ENCODE results near the gene SLC15A4.

Gene SLC15A4

GRCh38 chr12:128767518-128767917 lies 56.2 kb downstream of the SLC15A4 start:
- H3K4me3 ChIP-seq (ENCODE audit: low read depth, low read length) = no peak overlapping the region

GRCh38 chr12:128766738-128767501 lies 56.8 kb downstream of the SLC15A4 start:
- no peaks in the 10 kb centered on the region for H3K9me3 ChIP-seq (ENCODE audit: control insufficient read depth, insufficient read depth, low read length)
- peaks cover 8% of the 10 kb centered on the region; the same call in 1 of the 2 replicates for H3K4me1 ChIP-seq (ENCODE audit: control insufficient read depth, insufficient read depth, low read length)
- peaks cover 2% of the 10 kb centered on the region; the same call in 1 of the 2 replicates for H3K27me3 ChIP-seq (ENCODE audit: control insufficient read depth, insufficient read depth, low read length)
- H3K9ac ChIP-seq (ENCODE audit: low read depth, low read length) = no peak overlapping the region
- H3K4me3 ChIP-seq (ENCODE audit: low read depth, low read length) = no peak overlapping the region
- H3K27ac ChIP-seq (ENCODE audit: low read depth, low read length) = no peak overlapping the region
- no peaks in the 10 kb centered on the region for H3K36me3 ChIP-seq (ENCODE audit: control insufficient read depth, insufficient read depth, low read length)

More at GRCh38 chr12:128767518-128767917, 56.2 kb downstream of the SLC15A4 start:
- H3K27ac ChIP-seq (ENCODE audit: low read depth, low read length) = no peak overlapping the region
- H3K9me3 ChIP-seq (ENCODE audit: control insufficient read depth, insufficient read depth, low read length) = no peaks in the 10 kb centered on the region
- peaks cover 2% of the 10 kb centered on the region; the same call in 1 of the 2 replicates for H3K27me3 ChIP-seq (ENCODE audit: control insufficient read depth, insufficient read depth, low read length)
- no peaks in the 10 kb centered on the region for H3K36me3 ChIP-seq (ENCODE audit: control insufficient read depth, insufficient read depth, low read length)
- peaks cover 8% of the 10 kb centered on the region; the same call in 1 of the 2 replicates for H3K4me1 ChIP-seq (ENCODE audit: control insufficient read depth, insufficient read depth, low read length)
- H3K9ac ChIP-seq (ENCODE audit: low read depth, low read length) = no peak overlapping the region

- Histone ChIP-seq H3K4me3 (ENCODE audit: low read depth, low read length) (no peak overlapping the region), H3K4me1 (ENCODE audit: control insufficient read depth, insufficient read depth, low read length) (peaks cover 8% of the 10 kb centered on the region; the same call in 1 of the 2 replicates), H3K27ac (ENCODE audit: low read depth, low read length) (no peak overlapping the region), H3K27me3 (ENCODE audit: control insufficient read depth, insufficient read depth, low read length) (no peaks in the 10 kb centered on the region; the same call in 1 of the 2 replicates), H3K36me3 (ENCODE audit: control insufficient read depth, insufficient read depth, low read length) (no peaks in the 10 kb centered on the region), H3K9me3 (ENCODE audit: control insufficient read depth, insufficient read depth, low read length) (no peaks in the 10 kb centered on the region), H3K9ac (ENCODE audit: low read depth, low read length) (no peak overlapping the region)
These were observed 60.4 kb downstream of the SLC15A4 start for GRCh38 chr12:128763395-128763794.

GRCh38 chr12:128761379-128761790 lies 62.4 kb downstream of the SLC15A4 start:
- Histone ChIP-seq H3K36me3 (ENCODE audit: control insufficient read depth, insufficient read depth, low read length) (no peaks in the 10 kb centered on the region), H3K27me3 (ENCODE audit: control insufficient read depth, insufficient read depth, low read length) (no peaks in the 10 kb centered on the region), H3K9ac (ENCODE audit: low read depth, low read length) (no peak overlapping the region), H3K9me3 (ENCODE audit: control insufficient read depth, insufficient read depth, low read length) (no peaks in the 10 kb centered on the region), H3K4me3 (ENCODE audit: low read depth, low read length) (no peak overlapping the region), H3K4me1 (ENCODE audit: control insufficient read depth, insufficient read depth, low read length) (no peaks in the 10 kb centered on the region), H3K27ac (ENCODE audit: low read depth, low read length) (no peak overlapping the region)

- Histone ChIP-seq H3K4me3 (ENCODE audit: low read depth, low read length) (no peak overlapping the region), H3K9me3 (ENCODE audit: control insufficient read depth, insufficient read depth, low read length) (no peaks in the 10 kb centered on the region), H3K4me1 (ENCODE audit: control insufficient read depth, insufficient read depth, low read length) (no peaks in the 10 kb centered on the region), H3K27me3 (ENCODE audit: control insufficient read depth, insufficient read depth, low read length) (no peaks in the 10 kb centered on the region), H3K27ac (ENCODE audit: low read depth, low read length) (no peak overlapping the region), H3K9ac (ENCODE audit: low read depth, low read length) (no peak overlapping the region), H3K36me3 (ENCODE audit: control insufficient read depth, insufficient read depth, low read length) (no peaks in the 10 kb centered on the region)
These were observed 68.2 kb downstream of the SLC15A4 start for GRCh38 chr12:128755566-128755965.

- Histone ChIP-seq H3K4me3 (ENCODE audit: low read depth, low read length) (no peak overlapping the region), H3K9me3 (ENCODE audit: control insufficient read depth, insufficient read depth, low read length) (no peaks in the 10 kb centered on the region), H3K36me3 (ENCODE audit: control insufficient read depth, insufficient read depth, low read length) (no peaks in the 10 kb centered on the region), H3K9ac (ENCODE audit: low read depth, low read length) (no peak overlapping the region), H3K27ac (ENCODE audit: low read depth, low read length) (no peak overlapping the region), H3K27me3 (ENCODE audit: control insufficient read depth, insufficient read depth, low read length) (no peaks in the 10 kb centered on the region), H3K4me1 (ENCODE audit: control insufficient read depth, insufficient read depth, low read length) (no peaks in the 10 kb centered on the region)
These were observed 69.5 kb downstream of the SLC15A4 start for GRCh38 chr12:128754275-128754674.

- Histone ChIP-seq H3K4me1 (ENCODE audit: control insufficient read depth, insufficient read depth, low read length) (no peaks in the 10 kb centered on the region), H3K27ac (ENCODE audit: low read depth, low read length) (no peak overlapping the region), H3K27me3 (ENCODE audit: control insufficient read depth, insufficient read depth, low read length) (no peaks in the 10 kb centered on the region), H3K9ac (ENCODE audit: low read depth, low read length) (no peak overlapping the region), H3K36me3 (ENCODE audit: control insufficient read depth, insufficient read depth, low read length) (no peaks in the 10 kb centered on the region), H3K9me3 (ENCODE audit: control insufficient read depth, insufficient read depth, low read length) (no peaks in the 10 kb centered on the region), H3K4me3 (ENCODE audit: low read depth, low read length) (no peak overlapping the region)
These were observed 70.3 kb downstream of the SLC15A4 start for GRCh38 chr12:128753438-128753837.

GRCh38 chr12:128752386-128752785 lies 71.4 kb downstream of the SLC15A4 start:
- Histone ChIP-seq H3K9me3 (ENCODE audit: control insufficient read depth, insufficient read depth, low read length) (no peaks in the 10 kb centered on the region), H3K36me3 (ENCODE audit: control insufficient read depth, insufficient read depth, low read length) (no peaks in the 10 kb centered on the region), H3K4me3 (ENCODE audit: low read depth, low read length) (no peak overlapping the region), H3K4me1 (ENCODE audit: control insufficient read depth, insufficient read depth, low read length) (no peaks in the 10 kb centered on the region), H3K9ac (ENCODE audit: low read depth, low read length) (no peak overlapping the region), H3K27ac (ENCODE audit: low read depth, low read length) (no peak overlapping the region), H3K27me3 (ENCODE audit: control insufficient read depth, insufficient read depth, low read length) (no peaks in the 10 kb centered on the region)

- no peaks in the 10 kb centered on the region for H3K4me1 ChIP-seq (ENCODE audit: control insufficient read depth, insufficient read depth, low read length)
- H3K27ac ChIP-seq (ENCODE audit: low read depth, low read length) = no peak overlapping the region
- H3K27me3 ChIP-seq (ENCODE audit: control insufficient read depth, insufficient read depth, low read length) = no peaks in the 10 kb centered on the region
- H3K9me3 ChIP-seq (ENCODE audit: control insufficient read depth, insufficient read depth, low read length) = no peaks in the 10 kb centered on the region
- H3K4me3 ChIP-seq (ENCODE audit: low read depth, low read length) = no peak overlapping the region
- no peaks in the 10 kb centered on the region for H3K36me3 ChIP-seq (ENCODE audit: control insufficient read depth, insufficient read depth, low read length)
- H3K9ac ChIP-seq (ENCODE audit: low read depth, low read length) = no peak overlapping the region
These were observed 76.3 kb downstream of the SLC15A4 start for GRCh38 chr12:128747441-128747840.

- Histone ChIP-seq H3K27me3 (ENCODE audit: control insufficient read depth, insufficient read depth, low read length) (no peaks in the 10 kb centered on the region), H3K4me1 (ENCODE audit: control insufficient read depth, insufficient read depth, low read length) (no peaks in the 10 kb centered on the region), H3K9ac (ENCODE audit: low read depth, low read length) (no peak overlapping the region), H3K27ac (ENCODE audit: low read depth, low read length) (no peak overlapping the region), H3K9me3 (ENCODE audit: control insufficient read depth, insufficient read depth, low read length) (no peaks in the 10 kb centered on the region), H3K36me3 (ENCODE audit: control insufficient read depth, insufficient read depth, low read length) (no peaks in the 10 kb centered on the region), H3K4me3 (ENCODE audit: low read depth, low read length) (no peak overlapping the region)
These were observed 77.7 kb downstream of the SLC15A4 start for GRCh38 chr12:128745772-128746689.

- no peaks in the 10 kb centered on the region for H3K4me1 ChIP-seq (ENCODE audit: control insufficient read depth, insufficient read depth, low read length)
These were observed 79.8 kb downstream of the SLC15A4 start for GRCh38 chr12:128743916-128744315.

More at GRCh38 chr12:128743916-128744315, 79.8 kb downstream of the SLC15A4 start:
- Histone ChIP-seq H3K27ac (ENCODE audit: low read depth, low read length) (no peak overlapping the region), H3K9ac (ENCODE audit: low read depth, low read length) (no peak overlapping the region), H3K36me3 (ENCODE audit: control insufficient read depth, insufficient read depth, low read length) (no peaks in the 10 kb centered on the region), H3K27me3 (ENCODE audit: control insufficient read depth, insufficient read depth, low read length) (no peaks in the 10 kb centered on the region), H3K9me3 (ENCODE audit: control insufficient read depth, insufficient read depth, low read length) (no peaks in the 10 kb centered on the region), H3K4me3 (ENCODE audit: low read depth, low read length) (no peak overlapping the region)
